Measurements from ENCODE around the gene IGF1.

- TF ChIP-seq EZH2phosphoT487 (IDR thresholded peaks at IDR 0.05; ENCODE audit: insufficient read depth, low read depth) (no peak), EZH2 (IDR thresholded peaks at IDR 0.05; ENCODE audit: insufficient read depth, poor library complexity, severe bottlenecking) (no peak)
These were observed 21.4 kb upstream of the IGF1 start for GRCh38 chr12:102501773-102502172.
